Suprapubic skin (tissue), 4 donors: ENCODE results near the gene PAX9. TPM values are rescaled to one million over a fixed set of nuclear protein-coding genes. Genes with fewer than 3 reads are reported as not detected.
A peak's percentile ranks its signal among the peaks of the same experiment; 100 is the strongest.

Experiments used
- DNase-seq, 2 donors: peaks; one replicate each; pipeline ENCODE4 v3.0.0-alpha.2; 2019; ENCODE audit warnings: low spot score in 2 of 2
- H3K27ac ChIP-seq: fragments of 200-600 bp; sonication (generic); one replicate; pipeline ENCODE4 v1.5.1; 2019
- H3K27me3 ChIP-seq: fragments of 200-600 bp; sonication (generic); one replicate; pipeline ENCODE4 v1.5.1; 2019
- H3K36me3 ChIP-seq: fragments of 200-600 bp; sonication (generic); one replicate; pipeline ENCODE4 v1.5.1; 2019
- H3K4me1 ChIP-seq: fragments of 200-600 bp; sonication (generic); one replicate; pipeline ENCODE4 v1.5.1; 2019
- H3K4me3 ChIP-seq: fragments of 200-600 bp; sonication (generic); one replicate; pipeline ENCODE4 v1.5.1; 2019; ENCODE audit warnings: mild to moderate bottlenecking
- H3K9me3 ChIP-seq: fragments of 200-600 bp; sonication (generic); one replicate; pipeline ENCODE4 v1.5.1; 2019
- EP300 ChIP-seq: sonication (generic); formaldehyde crosslinking; IDR thresholded peaks from one replicate; pipeline ENCODE4 v1.6.1; 2017; ENCODE audit warnings: antibody characterized with exemption
- POLR2A ChIP-seq, 2 donors: fragments of 450-650 bp; IDR thresholded peaks; one replicate each; pipeline ENCODE4 v1.6.1; 2017; ENCODE audit warnings: antibody characterized with exemption in 2 of 2, mild to moderate bottlenecking in 2 of 2, moderate library complexity in 2 of 2
- POLR2AphosphoS5 ChIP-seq, 3 donors: sonication (generic); formaldehyde crosslinking; IDR thresholded peaks; one replicate each; pipeline ENCODE4 v1.6.1; 2017; ENCODE audit warnings: antibody characterized with exemption in 3 of 3
- WGBS: methylation state at CpG from one replicate; pipeline ENCODE4 v1.1.5; 2018; 5-methylcytosine and 5-hydroxymethylcytosine counted together
- total RNA-seq, 4 donors: library from RNA; depleted of rRNA; stranded (reverse); fragments of >200 nt; gene quantifications; one replicate each; pipeline ENCODE4 v1.1.0, GENCODE V29; 2016
- TF ChIP-seq, protein P1 (sequence below), 2 donors: fragments of 200-600 bp in 1 of 2; fragments of 450-650 bp in 1 of 2; sonication (generic) in 1 of 2; IDR thresholded peaks; one replicate each; pipeline ENCODE4 v1.5.1; 2016 to 2019; ENCODE audit warnings: antibody characterized with exemption in 2 of 2, mild to moderate bottlenecking in 1 of 2, moderate library complexity in 1 of 2

PAX9 gene
- total RNA-seq, 4 donors from 2014 or later = 0.23 to 1.5 (median 0.96) TPM

DNA sequence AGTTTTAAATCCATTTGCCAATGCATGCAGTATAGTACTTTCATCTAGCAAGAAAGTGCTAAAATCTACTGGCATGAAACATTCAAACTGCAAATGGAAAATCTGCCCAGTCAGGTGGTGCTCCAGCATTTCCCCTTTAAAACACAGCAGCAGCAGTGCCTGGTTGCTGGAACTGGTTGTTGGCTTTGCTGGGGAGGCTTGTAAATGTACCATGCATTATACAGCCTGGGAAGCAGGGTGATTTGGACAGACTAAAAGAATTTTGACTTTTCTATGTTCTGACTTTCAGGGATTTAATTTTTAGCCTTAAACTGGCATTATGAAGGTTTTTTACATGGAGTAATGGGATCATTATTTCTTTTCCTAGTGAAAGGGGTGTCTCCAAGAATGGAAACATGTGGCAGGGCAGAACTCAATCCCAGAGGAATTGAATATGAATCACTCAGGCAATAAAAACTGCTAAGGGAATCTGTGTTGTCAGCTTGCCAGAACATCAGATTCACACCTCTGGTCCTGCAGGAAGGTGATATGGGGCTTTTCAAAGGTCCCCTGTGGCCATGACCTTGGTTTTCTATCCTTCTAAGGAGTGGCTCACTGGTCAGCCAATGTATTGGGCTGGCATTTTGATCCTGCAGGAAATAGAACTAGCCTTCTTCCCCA, 9.0 kb upstream of the PAX9 start:
- H3K36me3 ChIP-seq = no peaks in the 10 kb centered on the region
- DNase-seq = no peak
- H3K4me3 ChIP-seq = no peak overlapping the region
- peaks cover 41% of the 10 kb centered on the region for H3K4me1 ChIP-seq
- no peak overlapping the region for H3K27ac ChIP-seq
- TF ChIP-seq POLR2AphosphoS5 (IDR thresholded peaks at IDR 0.05) (no peak), EP300 (no peak), POLR2A (IDR thresholded peaks at IDR 0.05) (no peak)
- TF ChIP-seq, protein P1, sequence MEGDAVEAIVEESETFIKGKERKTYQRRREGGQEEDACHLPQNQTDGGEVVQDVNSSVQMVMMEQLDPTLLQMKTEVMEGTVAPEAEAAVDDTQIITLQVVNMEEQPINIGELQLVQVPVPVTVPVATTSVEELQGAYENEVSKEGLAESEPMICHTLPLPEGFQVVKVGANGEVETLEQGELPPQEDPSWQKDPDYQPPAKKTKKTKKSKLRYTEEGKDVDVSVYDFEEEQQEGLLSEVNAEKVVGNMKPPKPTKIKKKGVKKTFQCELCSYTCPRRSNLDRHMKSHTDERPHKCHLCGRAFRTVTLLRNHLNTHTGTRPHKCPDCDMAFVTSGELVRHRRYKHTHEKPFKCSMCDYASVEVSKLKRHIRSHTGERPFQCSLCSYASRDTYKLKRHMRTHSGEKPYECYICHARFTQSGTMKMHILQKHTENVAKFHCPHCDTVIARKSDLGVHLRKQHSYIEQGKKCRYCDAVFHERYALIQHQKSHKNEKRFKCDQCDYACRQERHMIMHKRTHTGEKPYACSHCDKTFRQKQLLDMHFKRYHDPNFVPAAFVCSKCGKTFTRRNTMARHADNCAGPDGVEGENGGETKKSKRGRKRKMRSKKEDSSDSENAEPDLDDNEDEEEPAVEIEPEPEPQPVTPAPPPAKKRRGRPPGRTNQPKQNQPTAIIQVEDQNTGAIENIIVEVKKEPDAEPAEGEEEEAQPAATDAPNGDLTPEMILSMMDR (IDR thresholded peaks at IDR 0.05) = no peak
- H3K9me3 ChIP-seq = no peaks in the 10 kb centered on the region
- H3K27me3 ChIP-seq = peaks cover 100% of the 10 kb centered on the region

GRCh38 chr14:36653413-36653812, 8.2 kb upstream of the PAX9 start:
- TF ChIP-seq EP300 (no peak), POLR2A (IDR thresholded peaks at IDR 0.05) (no peak), POLR2AphosphoS5 (IDR thresholded peaks at IDR 0.05) (no peak)
- TF ChIP-seq, protein P1 (IDR thresholded peaks at IDR 0.05) = no peak
- H3K36me3 ChIP-seq = no peaks in the 10 kb centered on the region
- H3K27ac ChIP-seq = no peak overlapping the region
- WGBS = 42% methylated on average over 3 of the region's 3 CpGs
- H3K4me3 ChIP-seq = no peak overlapping the region
- H3K4me1 ChIP-seq = peaks cover 36% of the 10 kb centered on the region
- H3K27me3 ChIP-seq = peaks cover 100% of the 10 kb centered on the region
- DNase-seq = no peak
- no peaks in the 10 kb centered on the region for H3K9me3 ChIP-seq

DNA sequence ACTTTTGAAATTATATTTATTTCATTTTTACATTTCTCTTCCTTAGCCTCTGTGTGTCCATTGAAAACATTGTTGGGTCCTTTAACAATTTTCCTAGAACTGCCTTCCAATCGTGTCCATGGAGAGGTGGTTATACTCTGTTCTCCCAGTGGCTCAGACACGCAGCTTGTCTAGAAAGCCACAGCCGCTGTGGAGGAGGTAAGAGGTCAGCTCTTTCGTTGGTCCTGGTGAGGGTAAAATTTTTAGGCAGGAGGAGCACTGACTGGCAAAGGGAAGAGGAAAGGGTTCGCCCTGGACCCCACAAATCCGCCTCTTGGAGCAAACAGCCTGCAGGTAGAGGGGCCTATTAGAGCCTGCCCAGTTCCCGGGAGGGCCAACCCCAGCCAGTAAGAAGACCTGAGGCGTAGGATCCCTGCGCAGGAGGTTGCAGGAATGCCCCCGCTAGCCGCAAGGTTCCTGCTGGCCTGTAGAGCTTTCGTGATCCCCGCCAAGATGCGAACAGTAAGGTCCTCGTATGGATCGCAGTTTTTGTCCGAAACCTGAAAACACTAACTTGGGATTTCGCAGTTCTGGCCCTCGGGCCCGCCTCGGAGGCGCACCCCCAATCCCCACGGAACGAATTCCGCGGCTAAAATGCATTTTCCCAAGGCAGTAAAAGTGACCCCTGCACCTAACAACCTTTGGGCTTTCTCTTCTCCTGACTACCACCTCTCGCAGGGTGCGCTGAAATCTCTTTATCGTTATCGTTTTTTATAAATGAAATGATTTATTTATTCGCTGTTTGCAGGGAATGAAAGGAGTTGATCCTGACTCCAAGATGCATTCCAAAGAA, 7.5 kb upstream of the PAX9 start:
- Histone ChIP-seq H3K27ac (no peak overlapping the region), H3K4me1 (peaks cover 35% of the 10 kb centered on the region), H3K36me3 (no peaks in the 10 kb centered on the region), H3K9me3 (no peaks in the 10 kb centered on the region), H3K27me3 (peaks cover 100% of the 10 kb centered on the region), H3K4me3 (no peak overlapping the region)
- no peak for TF ChIP-seq EP300
- no peak for TF ChIP-seq POLR2AphosphoS5 (IDR thresholded peaks at IDR 0.05)
- TF ChIP-seq, protein P1 (IDR thresholded peaks at IDR 0.05) = no peak
- no peak for TF ChIP-seq POLR2A (IDR thresholded peaks at IDR 0.05)
- 13% methylated on average over 19 of the region's 31 CpGs for WGBS
- DNase-seq = no peak

- Histone ChIP-seq H3K36me3 (no peaks in the 10 kb centered on the region), H3K9me3 (no peaks in the 10 kb centered on the region), H3K4me3 (no peak overlapping the region), H3K27ac (no peak overlapping the region), H3K27me3 (peaks cover 100% of the 10 kb centered on the region), H3K4me1 (peaks cover 35% of the 10 kb centered on the region)
- TF ChIP-seq POLR2AphosphoS5 (IDR thresholded peaks at IDR 0.05) (no peak), EP300 (no peak), POLR2A (IDR thresholded peaks at IDR 0.05) (no peak)
- TF ChIP-seq, protein P1 (IDR thresholded peaks at IDR 0.05) = no peak
- no peak for DNase-seq
- WGBS = 7% methylated on average over 33 of the region's 34 CpGs
These were observed 6.8 kb upstream of the PAX9 start for GRCh38 chr14:36654794-36655381.

- H3K9me3 ChIP-seq = no peaks in the 10 kb centered on the region
- no peaks in the 10 kb centered on the region for H3K36me3 ChIP-seq
- 15% methylated on average over 11 of the region's 11 CpGs for WGBS
- peaks cover 35% of the 10 kb centered on the region for H3K4me1 ChIP-seq
- H3K4me3 ChIP-seq = peak overlapping the region; percentile 32
- no peak for DNase-seq
- H3K27me3 ChIP-seq = peaks cover 100% of the 10 kb centered on the region
- no peak for TF ChIP-seq POLR2A (IDR thresholded peaks at IDR 0.05)
- TF ChIP-seq EP300 = no peak
- TF ChIP-seq POLR2AphosphoS5 (IDR thresholded peaks at IDR 0.05) = no peak
- TF ChIP-seq, protein P1 (IDR thresholded peaks at IDR 0.05) = no peak
- no peak overlapping the region for H3K27ac ChIP-seq
These were observed 6.1 kb upstream of the PAX9 start for GRCh38 chr14:36655571-36655962.
